Measurements from ENCODE around the gene TXK. TPM values are rescaled to one million over a fixed set of nuclear protein-coding genes. Genes with fewer than 3 reads are reported as not detected.
A peak's percentile ranks its signal among the peaks of the same experiment; 100 is the strongest.

The TXK gene
- total RNA-seq, 1 experiment from 2014 or later = 0.69 TPM

DNA sequence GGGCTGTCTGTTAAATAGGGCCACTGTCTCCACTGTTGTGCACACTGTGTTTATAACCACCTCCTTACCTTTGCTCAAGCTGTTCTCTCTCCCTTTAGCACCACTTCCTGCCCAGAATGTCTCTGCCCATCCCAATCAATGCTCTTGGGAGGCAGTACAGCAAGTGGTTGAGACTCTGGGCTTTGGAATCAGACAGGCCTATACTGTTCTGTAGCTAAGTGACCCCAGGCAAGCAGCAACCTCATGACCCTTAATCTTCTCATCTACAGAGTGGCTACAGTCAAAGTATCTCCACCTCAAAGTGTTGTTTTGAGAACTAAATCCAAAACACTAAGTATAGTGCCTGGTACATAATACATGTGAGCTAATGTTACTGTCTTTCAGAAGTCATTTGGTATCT is 3.8 kb upstream of the TXK start:
- no peak for DNase-seq (ENCODE audit: low read depth)

GRCh38 chr4:48133669-48134068 is 381 bp downstream of the TXK start:
- DNase-seq (ENCODE audit: low read depth) = peak; percentile 8

DNA sequence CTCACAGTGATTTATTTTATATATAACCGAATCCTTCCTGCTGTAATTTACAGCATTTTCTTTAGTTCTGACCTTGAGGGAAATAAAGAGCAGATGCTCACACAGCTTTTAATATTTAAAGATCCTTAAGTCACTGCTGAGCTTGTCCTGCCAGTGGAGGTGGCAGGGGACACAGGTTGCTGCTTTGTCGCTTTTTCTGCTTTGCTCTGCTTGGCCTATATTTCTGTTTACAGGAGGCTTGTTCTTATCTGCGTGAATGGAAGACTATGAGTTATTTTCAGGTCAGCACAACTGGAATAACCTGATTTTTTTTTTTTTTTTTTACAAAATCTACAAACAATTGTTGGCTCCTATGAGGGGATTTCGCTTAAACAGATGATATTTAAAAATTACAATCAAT is 2.3 kb downstream of the TXK start:
- no peak for DNase-seq (ENCODE audit: low read depth)

GRCh38 chr4:48130100-48130499 is 4.0 kb downstream of the TXK start:
- no peak for DNase-seq (ENCODE audit: low read depth)

DNA sequence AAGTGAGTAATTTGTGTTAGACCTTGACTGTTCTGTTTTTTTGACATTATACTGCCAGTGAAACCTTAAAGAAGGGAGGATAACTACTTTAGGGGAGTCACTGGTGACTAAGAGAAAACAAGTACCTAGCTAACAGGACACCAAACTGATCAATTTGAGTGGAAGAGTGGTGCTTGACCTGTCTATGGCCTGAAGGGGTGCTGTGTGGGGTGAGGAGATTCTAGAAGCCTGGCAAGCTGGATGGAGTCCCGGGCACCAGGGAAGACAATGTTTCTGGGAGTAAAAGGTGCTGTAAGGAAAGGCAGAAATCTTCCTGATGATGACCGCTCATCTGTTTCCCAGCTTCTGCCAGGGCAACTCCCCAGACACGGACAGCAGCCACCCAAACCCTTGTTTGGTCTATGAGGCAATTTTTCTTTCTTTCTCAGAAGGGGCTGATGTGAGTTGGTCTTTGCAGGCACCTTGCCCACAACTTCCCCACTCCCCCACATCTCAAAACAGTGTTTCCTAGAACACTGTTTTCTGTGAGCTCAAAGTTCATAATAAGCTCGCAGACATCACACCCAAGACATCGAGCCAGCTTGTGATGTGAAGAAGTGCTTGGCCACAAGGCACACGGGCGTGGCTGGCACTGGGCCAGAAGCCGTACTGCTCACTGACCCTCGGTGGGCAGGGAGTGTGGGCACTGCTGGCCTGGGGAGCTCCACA is 4.6 kb downstream of the TXK start:
- peak; percentile 7 for DNase-seq (ENCODE audit: low read depth)

DNA sequence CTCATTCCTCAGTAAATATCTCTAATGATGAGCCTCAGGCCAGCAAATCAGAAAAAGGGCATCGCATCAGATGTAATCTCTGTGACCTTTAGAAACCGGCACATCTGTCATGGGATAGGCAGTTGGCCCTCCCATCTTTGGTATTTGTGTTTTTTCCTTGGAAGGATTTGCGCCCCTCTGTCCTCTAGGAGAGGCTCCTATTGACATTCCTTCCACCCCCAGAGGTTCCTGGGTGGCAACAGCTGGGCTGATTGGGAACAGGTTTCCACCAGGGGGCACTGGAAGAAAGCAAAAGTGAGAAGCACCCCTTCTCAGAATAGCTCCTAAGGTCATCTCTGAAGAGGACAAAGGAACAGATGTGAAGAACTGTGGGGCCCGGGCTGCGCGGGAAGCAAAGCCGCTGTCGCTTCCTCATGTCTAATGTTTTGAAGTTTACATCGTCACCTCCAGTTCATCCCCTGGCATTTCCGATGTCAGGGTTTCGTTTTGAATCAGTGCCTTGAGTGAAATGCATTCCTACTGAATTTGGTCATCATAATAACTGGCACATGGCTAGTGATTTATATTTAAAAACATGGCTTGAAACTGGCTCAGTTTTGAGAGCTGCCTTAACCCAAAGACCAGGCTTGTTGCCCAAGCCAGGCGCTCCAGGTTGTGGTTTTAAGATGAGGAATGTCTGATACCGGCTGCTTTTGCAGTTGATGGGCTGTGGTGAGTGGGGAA is 6.2 kb downstream of the TXK start:
- DNase-seq (ENCODE audit: low read depth) = peak; percentile 99

DNA sequence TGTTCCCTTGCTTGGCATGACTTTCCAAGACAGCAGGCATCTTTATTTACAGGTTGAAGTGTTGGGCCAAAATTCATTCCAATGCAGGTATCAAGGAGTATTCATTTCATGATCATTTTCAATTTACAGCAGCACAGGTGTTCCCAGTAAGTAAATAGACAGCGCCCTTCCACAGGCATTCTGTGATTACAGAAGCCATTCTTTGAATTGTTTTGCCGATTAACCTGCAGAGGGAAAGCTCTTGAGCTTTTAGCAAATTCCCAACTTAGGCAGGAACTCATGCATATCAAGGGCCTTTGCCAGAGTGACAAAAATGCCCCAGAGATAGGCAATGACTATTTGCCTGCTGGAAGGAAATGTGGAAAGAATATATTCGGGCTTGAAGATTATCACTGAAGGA is 6.8 kb downstream of the TXK start:
- no peak for DNase-seq (ENCODE audit: low read depth)

DNA sequence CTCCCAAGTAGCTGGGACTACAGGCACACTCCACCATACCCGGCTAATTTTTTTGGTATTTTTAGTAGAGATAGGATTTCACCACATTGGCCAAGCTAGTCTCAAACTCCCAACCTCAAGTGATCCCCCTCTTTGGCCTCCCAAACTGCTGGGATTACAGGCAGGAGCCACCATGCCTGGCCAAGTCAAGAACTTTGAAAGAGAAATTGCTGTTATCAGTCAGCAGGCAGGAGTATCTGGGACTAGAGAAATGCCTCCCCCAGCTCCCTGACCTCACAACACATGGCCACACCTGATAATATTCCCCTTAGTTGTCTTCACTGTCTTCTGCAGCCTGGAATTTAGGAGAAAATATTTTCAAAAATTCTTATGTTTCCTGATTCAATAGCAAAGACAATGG is 7.4 kb downstream of the TXK start:
- no peak for DNase-seq (ENCODE audit: low read depth)

GRCh38 chr4:48124870-48125269 is 9.2 kb downstream of the TXK start:
- DNase-seq (ENCODE audit: low read depth) = no peak

GRCh38 chr4:48122756-48123155 is 11.3 kb downstream of the TXK start:
- DNase-seq (ENCODE audit: low read depth) = no peak

- DNase-seq (ENCODE audit: low read depth) = no peak
Measured at GRCh38 chr4:48121180-48121579, 12.9 kb downstream of the TXK start.

GRCh38 chr4:48120132-48120531 is 13.9 kb downstream of the TXK start:
- DNase-seq (ENCODE audit: low read depth) = no peak

DNA sequence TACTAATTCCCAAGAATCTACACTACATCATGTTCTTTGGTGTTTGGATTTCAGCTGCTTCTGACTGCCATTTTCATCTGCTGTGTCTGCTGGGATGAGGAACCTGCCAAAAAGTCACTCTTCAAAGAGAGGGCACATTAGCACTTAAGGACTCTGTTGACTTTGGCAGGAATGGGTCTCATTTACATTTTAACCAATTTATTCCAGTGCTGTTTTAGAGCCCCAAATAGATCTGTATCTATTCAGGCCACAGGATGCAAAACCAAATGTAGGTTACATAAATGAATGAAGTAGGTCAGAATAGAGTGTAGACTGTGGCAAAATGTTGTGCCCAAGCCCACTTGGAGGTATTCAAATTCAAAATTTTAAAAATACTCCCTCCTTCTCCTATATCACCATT is 14.4 kb downstream of the TXK start:
- no peak for DNase-seq (ENCODE audit: low read depth)

- DNase-seq (ENCODE audit: low read depth) = no peak
Measured at GRCh38 chr4:48118081-48118480, 16.0 kb downstream of the TXK start.

DNA sequence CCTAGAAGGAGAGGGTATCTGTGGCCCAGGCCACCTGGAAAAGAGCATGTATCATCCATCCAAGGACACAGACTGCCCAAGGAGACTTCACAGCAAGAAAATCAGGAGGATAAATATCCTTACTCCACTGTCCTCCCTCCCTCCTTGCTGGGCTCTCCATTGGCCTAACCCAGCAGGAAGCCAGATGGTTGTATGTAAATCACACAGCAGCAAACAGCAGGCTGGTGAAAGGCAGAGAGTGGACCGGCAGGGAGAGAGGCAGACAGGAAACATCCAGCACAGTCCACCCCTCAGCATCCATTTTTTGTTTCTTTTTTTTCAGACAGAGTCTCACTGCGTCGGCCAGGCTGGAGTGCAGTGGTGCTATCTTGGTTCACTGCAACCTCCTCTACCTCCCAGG is 17.5 kb downstream of the TXK start:
- no peak for DNase-seq (ENCODE audit: low read depth)

GRCh38 chr4:48114412-48114811 is 19.6 kb downstream of the TXK start:
- no peak for DNase-seq (ENCODE audit: low read depth)

DNA sequence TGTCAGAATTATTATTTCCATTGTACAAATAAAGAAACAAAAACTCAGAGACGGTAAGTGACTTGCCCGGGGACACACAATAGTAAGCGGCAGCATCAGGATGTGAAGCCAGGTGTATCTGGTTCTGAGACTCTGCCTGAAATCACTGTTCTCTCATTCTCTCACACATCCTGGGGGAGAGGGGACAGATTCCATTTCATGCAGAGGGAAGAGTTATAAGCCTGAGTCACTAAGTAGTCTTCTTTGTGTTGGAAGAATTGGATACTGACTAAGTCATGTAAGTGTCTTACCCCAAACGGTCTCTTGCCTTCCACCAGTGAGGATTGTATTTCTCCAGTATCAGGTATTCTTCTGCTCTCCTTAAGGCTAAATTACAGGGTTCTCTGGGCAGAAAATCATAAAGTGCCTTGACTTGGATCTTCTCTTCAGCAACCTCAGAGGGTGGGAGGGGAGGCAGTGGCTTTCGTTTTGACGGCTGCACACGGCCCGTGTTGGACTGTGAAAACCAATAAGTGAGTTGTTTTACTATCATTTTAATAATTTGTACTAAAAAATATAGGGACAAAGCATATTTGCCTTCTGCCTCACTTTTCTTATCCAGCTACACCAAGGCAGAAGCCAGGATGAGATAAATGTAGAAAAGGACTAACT is 21.9 kb downstream of the TXK start:
- peak; percentile 78 for DNase-seq (ENCODE audit: low read depth)

GRCh38 chr4:48110452-48110978 is 23.5 kb downstream of the TXK start:
- DNase-seq (ENCODE audit: low read depth) = peak; percentile 25

GRCh38 chr4:48109413-48110263 is 24.4 kb downstream of the TXK start:
- DNase-seq (ENCODE audit: low read depth) = peak; percentile 66

GRCh38 chr4:48108309-48109073 is 25.6 kb downstream of the TXK start:
- no peak for DNase-seq (ENCODE audit: low read depth)

DNA sequence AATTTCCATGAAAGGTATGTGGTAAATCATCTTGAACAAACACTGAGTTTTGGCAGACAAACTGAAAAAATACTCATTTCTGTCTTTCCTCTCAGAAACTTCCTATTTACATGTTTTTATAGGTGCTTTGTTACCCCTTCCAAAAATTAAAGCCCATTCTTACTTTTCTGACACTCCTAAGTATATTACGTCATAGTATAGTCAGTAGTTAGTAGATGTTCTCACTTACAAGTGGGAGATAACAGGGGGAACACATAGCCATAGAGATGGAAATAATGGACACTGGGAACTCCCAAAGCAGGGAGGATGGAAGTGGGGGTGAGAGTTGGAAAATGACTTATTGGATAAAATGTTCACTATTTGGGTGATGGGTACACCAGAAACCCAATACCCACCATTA is 28.8 kb downstream of the TXK start:
- DNase-seq (ENCODE audit: low read depth) = no peak

All from M059J (cell line).